SK-N-SH (cell line): ENCODE data around the gene SND1. TPM values are rescaled to one million over a fixed set of nuclear protein-coding genes. Genes with fewer than 3 reads are reported as not detected.

Experiments used
- CTCF ChIA-PET: fragments of 300-600, 350-600 bp; formaldehyde crosslinking; extraction: SDS; loops from one replicate; lab custom pipeline; 2021; lab: Yijun Ruan, JAX
- POLR2A ChIA-PET: fragments of 350-600 bp; sonication (Branson Sonifier 250); formaldehyde crosslinking; extraction: SDS; loops from one replicate; lab custom pipeline; 2020; ENCODE audit warnings: antibody characterized with exemption, inconsistent platforms; lab: Yijun Ruan, JAX
- DNase-seq: peaks from one replicate; pipeline ENCODE4 v3.0.0; 2012
- H2AFZ ChIP-seq: fragments of 200-600 bp; sonication (generic); 2 replicates; pipeline ENCODE4 v1.8.1; 2016; ENCODE audit warnings: antibody characterized with exemption, mild to moderate bottlenecking, low read depth
- H3F3A ChIP-seq: fragments of 200-600 bp; sonication (generic); replicated peaks from 2 replicates; pipeline ENCODE3; 2016; ENCODE audit warnings: antibody characterized with exemption, mild to moderate bottlenecking; ENCODE audit not compliant: insufficient read depth
- H3K27ac ChIP-seq, 2 experiments: fragments of 200-500 bp in 1 of 2; fragments of 200-600 bp in 1 of 2; sonication (Bioruptor generic) in 1 of 2; sonication (generic), shearing (Covaris generic) in 1 of 2; 2 replicates each; pipeline versions ENCODE4 v1.5.1 to v1.6.1; 2014 to 2016; ENCODE audit warnings: low read depth in 2 of 2, inconsistent platforms in 1 of 2, low read length in 1 of 2, mild to moderate bottlenecking in 1 of 2, mixed read lengths in 1 of 2
- H3K27me3 ChIP-seq: fragments of 200-600 bp; sonication (generic), shearing (Covaris generic); 2 replicates; pipeline ENCODE4 v1.6.1; 2016; ENCODE audit warnings: mixed run types; ENCODE audit not compliant: insufficient read depth
- H3K36me3 ChIP-seq, 2 experiments: fragments of 200-500 bp in 1 of 2; fragments of 200-600 bp in 1 of 2; sonication (Bioruptor generic) in 1 of 2; sonication (generic) in 1 of 2; replicated peaks in 1 of 2; 2 replicates each; pipeline versions ENCODE3 to v1.5.1; 2014 to 2016; ENCODE audit warnings: low read length in 1 of 2, mild to moderate bottlenecking in 1 of 2; ENCODE audit not compliant: insufficient read depth in 2 of 2, control insufficient read depth in 1 of 2
- H3K4me1 ChIP-seq, 2 experiments: fragments of 200-500 bp in 1 of 2; fragments of 200-600 bp in 1 of 2; sonication (Bioruptor generic) in 1 of 2; sonication (generic), shearing (Covaris generic) in 1 of 2; 2 replicates each; pipeline versions ENCODE4 v1.5.1 to v1.6.1; 2014 to 2016; ENCODE audit warnings: low read depth in 1 of 2, low read length in 1 of 2, mixed run types in 1 of 2; ENCODE audit not compliant: insufficient read depth in 2 of 2, control insufficient read depth in 1 of 2
- H3K4me2 ChIP-seq: fragments of 200-600 bp; sonication (generic), shearing (Covaris generic); 2 replicates; pipeline ENCODE4 v1.6.1; 2017; ENCODE audit warnings: mixed run types
- H3K4me3 ChIP-seq, 2 experiments: fragments of 200-500 bp in 1 of 2; fragments of 200-600 bp in 1 of 2; sonication (Bioruptor generic) in 1 of 2; sonication (generic), shearing (Covaris generic) in 1 of 2; 2 replicates each; pipeline versions ENCODE4 v1.5.1 to v1.8.1; 2014 to 2016; ENCODE audit warnings: low read depth in 2 of 2, inconsistent platforms in 1 of 2, low read length in 1 of 2, mild to moderate bottlenecking in 1 of 2, mixed read lengths in 1 of 2, moderate library complexity in 1 of 2
- H3K79me2 ChIP-seq: fragments of 200-600 bp; sonication (generic); 2 replicates; pipeline ENCODE4 v1.8.1; 2017; ENCODE audit warnings: mild to moderate bottlenecking; ENCODE audit not compliant: insufficient read depth
- H3K9ac ChIP-seq: fragments of 200-600 bp; sonication (generic); 2 replicates; pipeline ENCODE4 v1.6.1; 2017; ENCODE audit warnings: mixed run types
- H3K9me2 ChIP-seq: fragments of 200-600 bp; sonication (generic); 2 replicates; pipeline ENCODE4 v1.6.1; 2017; ENCODE audit warnings: mixed run types
- H3K9me3 ChIP-seq: fragments of 200-600 bp; sonication (generic); 2 replicates; pipeline ENCODE4 v1.6.1; 2017; ENCODE audit warnings: mixed run types, mild to moderate bottlenecking, moderate library complexity
- H4K20me1 ChIP-seq: fragments of 200-600 bp; sonication (generic); 2 replicates; pipeline ENCODE4 v1.6.1; 2017; ENCODE audit warnings: mild to moderate bottlenecking, mixed run types; ENCODE audit not compliant: insufficient read depth
- FOXM1 ChIP-seq: IDR thresholded peaks from 2 replicates; pipeline ENCODE4 v1.4.0; 2012; ENCODE audit warnings: low read depth, mild to moderate bottlenecking
- GABPA ChIP-seq: IDR thresholded peaks from 2 replicates; pipeline ENCODE4 v1.4.0; 2012; ENCODE audit warnings: low read depth, mild to moderate bottlenecking
- GATA2 ChIP-seq: sonication (generic); formaldehyde crosslinking; IDR thresholded peaks from 2 replicates; pipeline ENCODE4 v1.5.0; 2020; ENCODE audit warnings: mild to moderate bottlenecking, missing genetic modification reagents
- POLR2AphosphoS5 ChIP-seq: IDR thresholded peaks from 2 replicates; pipeline ENCODE4 v1.6.1; 2012; ENCODE audit warnings: low read depth, low read length
- RXRA ChIP-seq: IDR thresholded peaks from 2 replicates; pipeline ENCODE4 v1.4.0; 2012; ENCODE audit warnings: low read depth, mild to moderate bottlenecking, borderline replicate concordance
- SMC3 ChIP-seq: IDR thresholded peaks from 2 replicates; pipeline ENCODE4 v1.6.1; 2012; ENCODE audit warnings: low read depth, low read length, improper control_type of control experiment
- TAF1 ChIP-seq: IDR thresholded peaks from 2 replicates; pipeline ENCODE4 v1.6.1; 2012; ENCODE audit warnings: low read depth, mild to moderate bottlenecking, low read length, moderate library complexity, borderline replicate concordance
- TCF12 ChIP-seq: IDR thresholded peaks from 2 replicates; pipeline ENCODE4 v1.4.0; 2012
- WGBS: methylation state at CpG from one replicate; pipeline ENCODE4 v1.1.6; 2017; ENCODE audit warnings: low lambda C conversion rate; 5-methylcytosine and 5-hydroxymethylcytosine counted together
- polyA plus RNA-seq, 3 experiments: library from polyadenylated mRNA; depleted of rRNA; stranded (reverse); fragments of >200 nt; gene quantifications; 2 replicates each; pipeline ENCODE4 v1.2.3, GENCODE V29; 2012
- TF ChIP-seq, protein P1 (sequence below): IDR thresholded peaks from 2 replicates; pipeline ENCODE4 v1.4.0; 2012; ENCODE audit warnings: low read depth, borderline replicate concordance
- TF ChIP-seq, protein P2 (sequence below): fragments of 150-350 bp; IDR thresholded peaks from 2 replicates; pipeline ENCODE4 v1.6.1; 2017; ENCODE audit warnings: antibody characterized with exemption, low read length, low read depth, borderline replicate concordance

The SND1 gene
- polyA plus RNA-seq, 1 of the 3 experiments (the other 2 are of a cell fraction): 165 TPM

DNA sequence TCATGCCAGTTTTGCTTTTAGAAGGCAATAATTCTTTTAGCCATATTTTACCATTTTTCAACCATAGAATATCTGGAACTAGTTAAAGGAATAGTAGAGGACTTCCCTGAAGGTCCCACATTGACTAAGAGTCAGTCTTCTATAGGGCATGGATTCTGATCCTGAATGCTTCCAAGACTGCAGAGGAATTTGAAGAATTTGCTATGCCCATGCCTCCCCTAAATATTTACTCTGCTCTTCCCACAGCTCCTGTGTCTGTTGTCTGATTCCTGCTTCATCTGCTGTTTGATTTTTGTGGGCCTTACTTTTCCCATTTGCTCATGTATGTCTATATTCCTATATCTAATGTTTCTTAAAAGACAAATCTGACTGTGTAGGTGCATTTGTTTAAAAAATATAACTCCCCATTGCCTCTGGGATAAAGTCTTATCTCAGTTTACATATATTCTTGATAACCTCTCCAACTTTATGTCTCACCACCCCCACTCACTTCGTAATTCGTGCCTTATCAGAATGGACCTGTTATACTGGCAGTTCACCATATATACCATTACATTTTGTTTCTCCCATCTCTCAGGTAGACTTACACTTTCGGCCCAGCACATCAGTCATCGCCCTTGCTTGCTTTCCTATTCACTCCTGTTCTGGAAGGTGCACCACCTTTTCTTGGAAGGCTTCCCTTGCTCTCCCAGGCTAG lies 345.4 kb downstream of the SND1 start (continued):
- TF ChIP-seq, protein P1, sequence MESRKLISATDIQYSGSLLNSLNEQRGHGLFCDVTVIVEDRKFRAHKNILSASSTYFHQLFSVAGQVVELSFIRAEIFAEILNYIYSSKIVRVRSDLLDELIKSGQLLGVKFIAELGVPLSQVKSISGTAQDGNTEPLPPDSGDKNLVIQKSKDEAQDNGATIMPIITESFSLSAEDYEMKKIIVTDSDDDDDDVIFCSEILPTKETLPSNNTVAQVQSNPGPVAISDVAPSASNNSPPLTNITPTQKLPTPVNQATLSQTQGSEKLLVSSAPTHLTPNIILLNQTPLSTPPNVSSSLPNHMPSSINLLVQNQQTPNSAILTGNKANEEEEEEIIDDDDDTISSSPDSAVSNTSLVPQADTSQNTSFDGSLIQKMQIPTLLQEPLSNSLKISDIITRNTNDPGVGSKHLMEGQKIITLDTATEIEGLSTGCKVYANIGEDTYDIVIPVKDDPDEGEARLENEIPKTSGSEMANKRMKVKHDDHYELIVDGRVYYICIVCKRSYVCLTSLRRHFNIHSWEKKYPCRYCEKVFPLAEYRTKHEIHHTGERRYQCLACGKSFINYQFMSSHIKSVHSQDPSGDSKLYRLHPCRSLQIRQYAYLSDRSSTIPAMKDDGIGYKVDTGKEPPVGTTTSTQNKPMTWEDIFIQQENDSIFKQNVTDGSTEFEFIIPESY: no peak

DNA sequence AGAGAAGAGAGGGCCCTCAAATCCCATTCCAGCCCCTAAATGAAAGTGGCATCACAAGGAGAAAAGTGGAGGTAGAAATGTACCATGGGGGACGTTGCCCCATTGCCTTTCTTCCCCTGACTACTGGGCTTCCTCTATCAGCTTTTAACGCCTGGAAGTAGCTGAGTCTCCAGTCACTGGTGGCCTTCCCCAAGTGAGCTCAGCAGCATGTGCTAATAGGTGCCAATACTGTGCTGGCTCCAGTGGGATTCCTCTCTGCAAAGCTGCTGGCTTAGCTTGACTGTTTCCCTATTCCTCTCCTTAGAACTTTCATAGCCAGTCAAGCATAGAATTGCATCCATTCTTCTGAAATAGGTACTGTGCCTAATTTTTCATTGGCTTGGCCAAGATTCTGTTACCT lies 346.7 kb downstream of the SND1 start:
- DNase-seq: no peak
- ChIA-PET POLR2A (no interaction called here), CTCF (interaction anchor here (1.2 kb wide), 1 partner anchor 21 kb away, joined by 4 read pairs; no protein-coding TSS in a partner anchor)
- Histone ChIP-seq H3K79me2 (peaks cover 10% of the 10 kb centered on the region; the same call in 1 of the 2 replicates), H2AFZ (no peak overlapping the region), H3K27ac (no peak overlapping the region), H3K4me1 (peaks cover 17 to 28% of the 10 kb centered on the region in 2 experiments; a peak in 2 of 4 replicates), H4K20me1 (peaks cover 21% of the 10 kb centered on the region), H3K36me3 (peaks cover 8 to 10% of the 10 kb centered on the region in 2 experiments), H3K4me2 (no peak overlapping the region), H3K9me3 (no peaks in the 10 kb centered on the region), H3K27me3 (no peaks in the 10 kb centered on the region), H3K9ac (no peak overlapping the region), H3K4me3 (no peak overlapping the region), H3F3A (peaks cover 9% of the 10 kb centered on the region), H3K9me2 (no peaks in the 10 kb centered on the region)
- 94% methylated on average over 2 of the region's 2 CpGs for WGBS
- TF ChIP-seq, protein P2, sequence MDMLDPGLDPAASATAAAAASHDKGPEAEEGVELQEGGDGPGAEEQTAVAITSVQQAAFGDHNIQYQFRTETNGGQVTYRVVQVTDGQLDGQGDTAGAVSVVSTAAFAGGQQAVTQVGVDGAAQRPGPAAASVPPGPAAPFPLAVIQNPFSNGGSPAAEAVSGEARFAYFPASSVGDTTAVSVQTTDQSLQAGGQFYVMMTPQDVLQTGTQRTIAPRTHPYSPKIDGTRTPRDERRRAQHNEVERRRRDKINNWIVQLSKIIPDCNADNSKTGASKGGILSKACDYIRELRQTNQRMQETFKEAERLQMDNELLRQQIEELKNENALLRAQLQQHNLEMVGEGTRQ: no peak
- TF ChIP-seq, protein P1: no peak
- TF ChIP-seq FOXM1 (no peak), POLR2AphosphoS5 (no peak), TAF1 (no peak), RXRA (no peak), GABPA (no peak), GATA2 (CRISPR knock-in tag) (no peak), TCF12 (no peak), SMC3 (no peak)
